Germinal center (tissue), 1 donor: ENCODE results near the gene COL9A3.

Source experiments
- DNase-seq: peaks from one replicate; pipeline ENCODE4 v3.0.0; 2012; ENCODE audit warnings: mixed read lengths, low spot score

Gene COL9A3

DNA sequence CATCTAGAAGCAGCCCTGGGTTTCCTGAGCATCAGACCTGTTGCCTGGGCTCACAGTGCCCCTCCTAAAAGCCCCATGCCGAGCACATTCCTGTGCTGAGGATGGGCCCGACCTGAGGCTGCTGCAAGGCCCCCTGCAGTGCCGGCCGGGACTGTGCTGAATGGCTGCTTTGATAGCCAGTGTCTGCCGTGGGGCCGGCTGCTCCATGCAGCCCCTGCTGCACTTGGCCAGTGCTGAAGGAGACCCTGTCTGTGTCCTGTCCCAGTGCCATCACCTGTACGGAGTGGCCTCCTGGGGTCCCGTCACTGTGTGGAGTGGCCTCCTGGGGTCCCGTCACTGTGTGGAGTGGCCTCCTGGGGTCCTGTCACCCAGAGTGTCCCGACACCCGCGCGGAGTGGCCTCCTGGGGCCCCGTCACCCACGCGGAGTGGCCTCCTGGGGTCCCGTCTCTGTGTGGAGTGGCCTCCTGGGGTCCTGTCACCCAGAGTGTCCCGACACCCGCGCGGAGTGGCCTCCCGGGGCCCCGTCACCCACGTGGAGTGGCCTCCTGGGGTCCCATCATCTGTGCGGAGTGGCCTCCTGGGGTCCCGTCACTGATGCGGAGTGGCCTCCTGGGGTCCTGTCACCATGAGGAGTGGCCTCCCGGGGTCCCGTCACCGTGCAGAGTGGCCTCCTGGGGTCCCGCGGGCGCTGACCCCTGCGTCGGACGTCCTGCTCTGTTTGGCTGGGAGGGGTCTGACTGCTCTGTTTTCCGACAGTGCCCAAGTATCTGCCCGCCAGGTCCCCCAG is 7.0 kb downstream of the COL9A3 start:
- no peak for DNase-seq

DNA sequence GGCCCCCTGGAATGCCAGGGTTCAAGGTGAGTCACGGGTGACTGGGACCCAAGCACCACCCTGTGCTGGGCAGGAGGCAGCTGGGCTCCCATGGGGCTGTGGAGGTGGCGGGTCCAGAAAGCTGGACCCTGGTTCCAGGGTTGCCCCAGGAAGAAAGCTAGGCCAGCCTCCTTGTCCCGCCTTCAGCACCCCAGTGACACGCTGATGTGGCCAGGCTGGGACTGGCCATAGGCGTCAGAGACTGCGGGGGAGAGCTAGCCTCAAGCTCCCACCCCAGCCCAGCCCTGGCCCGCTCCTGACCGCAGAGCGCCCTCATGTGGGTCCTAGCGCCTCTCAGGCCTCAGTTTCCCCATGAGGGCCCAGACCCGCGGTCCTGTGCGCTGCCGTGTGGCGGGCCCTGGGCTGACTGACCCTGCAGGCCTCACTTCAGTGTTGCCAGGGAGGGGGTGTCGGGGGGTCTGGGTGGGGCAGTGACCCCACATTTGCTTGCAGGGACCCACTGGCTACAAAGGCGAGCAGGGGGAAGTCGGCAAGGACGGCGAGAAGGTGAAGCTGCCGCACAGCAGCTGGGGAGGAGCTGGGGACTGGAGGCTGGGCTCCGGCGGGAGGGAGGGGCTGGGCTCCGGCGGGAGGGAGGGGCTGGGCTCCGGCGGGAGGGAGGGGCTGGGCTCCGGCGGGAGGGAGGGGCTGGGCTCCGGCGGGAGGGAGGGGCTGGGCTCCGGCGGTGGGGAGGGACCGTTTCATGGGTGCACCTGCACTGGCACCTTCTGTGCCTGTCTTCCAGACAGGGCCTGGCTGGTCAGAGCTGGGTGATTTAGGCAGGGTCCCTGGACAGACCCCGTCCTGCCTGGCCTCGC is 7.9 kb downstream of the COL9A3 start:
- DNase-seq, result peak; percentile 77

DNA sequence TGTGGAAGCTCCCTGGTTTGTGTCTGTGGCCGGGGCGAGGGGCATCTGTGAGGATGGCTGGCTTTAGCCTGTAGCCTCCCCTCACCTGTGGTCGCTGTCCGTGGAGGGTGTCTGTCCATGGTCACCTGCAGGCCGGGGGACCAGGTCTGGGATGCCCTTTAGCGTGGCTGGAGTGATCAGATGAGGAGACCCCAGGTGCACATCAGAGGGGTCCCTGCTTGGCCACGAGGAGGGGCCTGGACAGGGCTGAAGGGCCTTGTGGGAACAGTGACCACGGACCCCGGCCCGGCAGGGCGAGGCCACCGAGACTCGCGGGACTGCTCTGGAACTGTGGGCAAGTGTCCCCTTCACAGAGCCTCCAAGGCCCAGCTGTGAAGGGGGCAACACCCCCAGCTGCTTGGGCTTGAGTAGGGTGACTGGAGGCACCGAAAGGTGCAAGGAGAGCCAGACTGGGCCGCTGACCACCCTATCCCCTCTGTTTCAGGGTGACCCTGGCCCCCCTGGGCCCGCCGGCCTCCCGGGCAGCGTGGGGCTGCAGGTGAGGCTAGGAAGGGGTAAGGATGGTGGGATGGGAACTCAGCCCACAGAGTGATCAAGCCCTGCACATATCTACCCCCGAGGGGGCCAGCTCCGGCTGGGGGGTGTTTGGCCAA is 8.6 kb downstream of the COL9A3 start:
- DNase-seq, result no peak

DNA sequence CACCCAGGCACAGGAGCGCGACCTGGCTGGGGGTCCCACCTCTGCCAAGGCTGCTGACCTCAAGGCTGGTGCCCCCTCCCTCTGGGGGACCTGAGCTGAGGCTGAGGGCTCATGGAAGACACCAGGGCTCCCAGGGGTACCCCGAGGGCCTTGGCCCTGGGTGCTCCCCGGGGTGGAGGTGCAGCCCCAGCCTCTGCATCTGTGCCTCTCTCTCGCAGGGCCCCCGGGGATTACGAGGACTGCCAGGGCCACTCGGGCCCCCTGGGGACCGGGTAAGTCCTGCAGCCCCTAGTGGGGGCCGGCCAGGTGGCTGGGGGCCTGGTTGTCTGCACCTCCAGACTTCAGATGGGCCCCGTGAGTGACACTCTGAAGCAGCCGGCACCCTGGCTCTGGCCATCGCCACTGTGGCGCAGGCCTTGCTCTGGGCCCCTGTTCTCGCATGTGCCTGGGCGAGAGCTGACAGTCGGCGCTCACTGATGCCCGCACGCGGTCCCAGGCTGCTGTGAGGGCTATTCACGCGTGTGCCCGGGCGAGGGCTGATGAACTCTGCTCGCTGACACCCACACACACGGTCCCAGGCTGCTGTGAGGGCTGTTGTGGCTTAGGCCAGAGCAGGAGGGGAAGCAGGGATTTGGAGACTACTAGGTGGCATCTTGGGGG is 9.3 kb downstream of the COL9A3 start:
- DNase-seq, result peak; percentile 47

DNA sequence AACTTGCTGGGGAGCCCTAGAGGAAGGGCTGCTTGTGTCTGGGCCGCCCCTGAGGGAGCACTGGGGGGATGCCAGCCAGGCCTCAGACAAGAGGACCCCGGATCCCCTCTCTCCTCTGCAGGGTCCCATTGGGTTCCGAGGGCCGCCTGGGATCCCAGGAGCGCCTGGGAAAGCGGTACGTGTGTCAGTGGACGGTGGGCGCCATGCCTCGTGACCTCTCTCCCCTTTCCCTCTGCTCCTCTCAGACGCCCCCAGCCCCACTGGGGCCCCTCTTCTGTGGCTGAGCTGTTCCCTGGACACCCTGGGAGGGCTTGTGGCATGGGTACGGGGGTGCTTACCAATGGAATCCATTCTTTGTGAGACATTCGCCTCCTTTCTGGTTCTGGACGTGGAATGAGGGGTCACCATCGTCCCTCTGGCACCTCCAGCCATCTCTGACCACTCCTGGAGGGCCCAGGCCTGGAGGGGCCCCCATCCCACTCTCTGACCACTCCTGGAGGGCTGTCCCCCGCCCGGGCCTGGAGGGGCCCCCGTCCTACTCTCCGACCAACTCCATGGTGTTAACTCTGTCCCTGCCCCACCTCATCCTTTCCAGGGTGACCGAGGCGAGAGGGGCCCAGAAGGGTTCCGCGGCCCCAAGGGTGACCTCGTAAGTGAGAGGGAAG is 9.9 kb downstream of the COL9A3 start:
- no peak for DNase-seq

DNA sequence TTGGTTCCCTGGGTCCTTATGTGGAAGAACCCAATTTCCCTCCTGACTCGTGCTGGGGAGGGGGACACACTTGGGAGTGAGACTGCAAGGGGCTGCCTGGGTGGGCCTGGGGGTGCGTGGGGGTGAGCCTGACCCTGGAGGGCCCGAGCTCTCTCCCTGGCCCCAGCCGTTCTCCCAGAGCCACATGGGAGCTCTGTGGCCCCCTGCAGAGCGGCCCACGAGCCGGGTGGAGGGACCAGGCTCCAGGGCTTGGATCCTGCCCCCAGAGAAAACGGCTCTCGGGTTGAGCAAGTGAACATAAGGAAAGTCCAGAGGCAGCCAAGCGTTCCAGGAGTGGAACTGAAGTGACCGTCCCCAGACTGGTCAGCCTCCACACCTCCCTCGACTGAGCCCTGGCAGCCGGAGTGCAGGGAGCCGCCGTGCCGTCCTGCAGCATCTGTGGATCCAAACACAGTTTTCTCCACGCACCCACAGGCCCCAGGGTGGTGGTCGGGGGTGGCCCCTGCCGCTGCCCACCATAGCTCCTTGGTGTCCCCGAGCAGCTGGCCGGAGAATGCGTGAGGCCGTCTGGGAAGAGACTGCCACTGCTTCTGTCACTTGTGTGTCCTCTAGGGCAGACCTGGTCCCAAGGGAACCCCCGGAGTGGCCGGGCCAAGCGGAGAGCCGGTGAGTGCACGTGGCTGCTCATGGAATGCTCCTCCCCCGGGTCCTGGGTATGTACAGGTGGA is 10.6 kb downstream of the COL9A3 start:
- DNase-seq, result no peak

DNA sequence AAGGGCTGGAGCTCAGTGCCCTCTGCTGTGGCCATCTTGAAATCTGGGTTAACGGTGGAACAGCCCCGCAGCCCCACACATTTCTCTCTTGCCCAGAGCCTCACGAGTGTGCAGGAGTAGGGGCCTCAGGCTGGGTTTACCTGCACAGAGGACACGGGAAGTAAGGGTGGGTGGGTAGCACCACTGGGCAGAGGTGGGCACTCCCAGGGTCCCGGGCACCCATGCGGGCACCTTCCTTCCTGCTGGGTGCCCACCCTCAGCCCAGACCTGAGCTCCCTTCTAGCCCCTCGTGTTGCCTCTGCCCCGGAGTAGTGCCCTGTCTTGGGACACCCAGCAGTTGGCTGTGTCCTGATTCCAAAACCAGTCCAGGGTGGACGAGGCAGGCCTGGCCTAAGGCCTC is 11.2 kb downstream of the COL9A3 start:
- DNase-seq, result no peak

DNA sequence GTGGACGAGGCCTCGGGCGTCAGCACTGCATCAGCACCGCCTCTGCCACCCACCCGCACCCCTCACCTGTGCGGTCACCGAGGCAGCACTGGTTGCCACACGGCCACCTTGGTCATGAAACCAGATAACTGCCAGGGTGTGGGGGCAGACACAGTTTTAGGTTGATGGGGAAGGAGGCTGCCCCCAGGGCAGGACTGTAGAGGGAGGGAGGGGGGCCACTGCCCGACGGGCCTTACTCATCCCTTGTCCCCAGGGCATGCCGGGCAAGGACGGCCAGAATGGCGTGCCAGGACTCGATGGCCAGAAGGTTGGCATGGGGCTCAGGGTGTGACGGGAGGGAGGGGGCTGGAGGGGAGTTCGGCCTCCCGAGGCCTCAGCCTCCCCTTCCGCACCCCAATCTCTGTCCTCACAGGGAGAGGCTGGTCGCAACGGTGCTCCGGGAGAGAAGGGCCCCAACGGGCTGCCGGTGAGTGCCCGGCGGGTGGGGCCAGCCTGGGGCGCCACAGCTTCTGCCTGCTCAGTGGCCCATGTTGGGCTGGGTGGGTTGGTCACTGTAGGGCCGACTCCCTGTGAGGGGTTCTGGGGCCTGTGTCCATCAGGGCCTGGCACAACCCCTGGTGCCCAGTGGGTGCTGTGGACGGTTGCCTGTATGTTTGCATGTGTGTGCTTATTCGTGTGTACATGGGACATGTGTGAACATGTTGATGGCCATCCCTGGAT is 11.8 kb downstream of the COL9A3 start:
- no peak for DNase-seq

DNA sequence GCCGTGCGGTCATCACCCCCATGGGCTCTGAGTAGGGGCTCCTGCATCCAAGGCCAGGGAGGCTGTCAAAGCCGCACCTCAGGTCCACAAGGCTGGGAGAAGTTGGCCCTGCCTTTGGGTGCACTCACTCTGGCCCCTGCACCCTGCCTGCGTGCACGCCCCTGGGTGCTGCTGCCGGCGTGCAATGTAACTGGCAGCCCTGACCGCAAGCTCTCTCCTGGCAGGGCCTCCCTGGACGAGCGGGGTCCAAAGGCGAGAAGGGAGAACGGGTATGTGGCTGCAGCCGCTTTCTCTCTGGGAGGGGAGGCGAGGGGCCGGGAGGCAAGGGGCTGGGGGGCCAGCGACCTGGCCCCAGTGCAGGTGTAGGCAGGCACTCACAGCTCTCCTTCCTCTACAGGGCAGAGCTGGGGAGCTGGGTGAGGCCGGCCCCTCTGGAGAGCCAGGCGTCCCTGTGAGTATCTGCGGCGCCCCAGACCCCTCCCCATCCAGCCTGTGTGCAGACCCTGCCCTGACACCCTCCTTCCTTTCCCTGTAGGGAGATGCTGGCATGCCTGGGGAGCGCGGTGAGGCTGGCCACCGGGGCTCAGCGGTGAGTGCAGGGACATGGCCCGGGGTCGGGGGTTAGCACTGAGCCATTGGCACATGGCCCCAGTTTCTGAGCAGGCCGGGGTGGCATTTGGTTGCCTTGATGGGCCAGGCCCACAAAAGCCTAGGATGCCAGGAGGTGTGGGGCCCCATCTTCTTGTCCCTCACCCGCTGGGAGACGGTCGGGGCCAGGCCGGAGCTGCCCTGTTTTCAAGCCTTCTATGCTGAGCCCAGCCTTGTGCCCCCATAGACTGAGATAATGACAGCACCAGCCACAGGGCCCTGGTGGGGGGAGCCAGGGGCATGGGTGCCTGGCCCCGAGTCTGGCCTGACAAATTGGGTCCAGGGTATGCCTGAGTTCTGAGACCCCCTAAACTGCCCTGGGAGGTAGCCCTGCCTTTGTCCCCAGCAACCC is 12.7 kb downstream of the COL9A3 start:
- DNase-seq, result no peak

DNA sequence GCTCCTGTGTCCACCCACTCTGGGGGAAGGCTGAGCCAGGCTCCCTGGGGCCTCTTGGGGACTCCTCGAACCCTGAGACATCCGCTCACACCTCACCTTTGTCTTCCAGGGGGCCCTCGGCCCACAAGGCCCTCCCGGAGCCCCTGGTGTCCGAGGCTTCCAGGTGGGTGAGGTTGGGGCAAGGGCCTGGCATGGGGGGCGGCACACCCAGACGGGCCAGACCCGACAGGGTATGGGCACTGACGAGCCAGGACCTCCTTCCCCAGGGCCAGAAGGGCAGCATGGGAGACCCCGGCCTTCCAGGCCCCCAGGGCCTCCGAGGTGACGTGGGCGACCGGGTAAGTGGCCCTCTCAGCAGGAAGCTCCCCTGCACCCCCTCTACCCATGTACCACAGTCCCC is 13.4 kb downstream of the COL9A3 start:
- DNase-seq, result no peak

DNA sequence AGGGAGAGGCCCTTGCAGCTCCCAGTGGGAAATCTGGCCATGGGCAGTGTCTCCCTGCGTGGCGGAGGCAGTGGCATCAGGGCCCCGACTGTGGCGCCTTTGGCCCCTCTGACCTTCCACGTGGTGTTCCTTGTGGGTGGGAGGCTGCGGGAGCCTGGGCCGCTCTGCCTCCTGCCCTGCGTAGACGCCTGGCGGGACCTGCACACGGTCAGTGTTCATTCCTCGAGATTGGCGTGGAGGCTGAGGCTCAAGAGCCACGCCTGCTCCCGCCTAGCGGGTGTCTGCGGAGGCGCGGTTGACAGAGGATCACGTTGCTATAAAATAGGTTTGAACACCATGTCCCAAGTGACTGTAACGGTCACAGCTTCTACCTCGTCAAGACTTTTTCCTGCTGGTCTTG is 14.0 kb downstream of the COL9A3 start:
- no peak for DNase-seq

DNA sequence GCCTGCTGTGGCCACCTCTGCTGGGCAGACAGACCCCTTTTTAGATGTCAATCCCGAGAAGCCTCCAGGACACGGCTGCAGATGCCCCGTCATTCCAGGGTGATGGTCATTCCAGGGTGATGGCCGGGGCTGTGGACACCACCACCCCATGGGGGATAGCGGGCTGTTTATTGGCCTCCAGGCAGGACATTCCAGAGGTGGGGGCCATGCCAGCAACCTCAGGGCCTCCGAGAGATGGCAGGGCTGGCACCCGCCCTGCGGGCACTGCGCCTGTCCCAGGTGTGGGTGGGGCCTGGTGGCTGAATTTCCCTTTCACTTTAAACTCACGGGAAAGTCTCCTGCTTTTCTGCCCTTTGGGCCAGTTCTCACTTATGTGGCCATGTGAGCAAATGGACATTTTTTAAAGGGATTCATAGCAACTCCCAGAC is 14.5 kb downstream of the COL9A3 start:
- DNase-seq, result no peak

DNA sequence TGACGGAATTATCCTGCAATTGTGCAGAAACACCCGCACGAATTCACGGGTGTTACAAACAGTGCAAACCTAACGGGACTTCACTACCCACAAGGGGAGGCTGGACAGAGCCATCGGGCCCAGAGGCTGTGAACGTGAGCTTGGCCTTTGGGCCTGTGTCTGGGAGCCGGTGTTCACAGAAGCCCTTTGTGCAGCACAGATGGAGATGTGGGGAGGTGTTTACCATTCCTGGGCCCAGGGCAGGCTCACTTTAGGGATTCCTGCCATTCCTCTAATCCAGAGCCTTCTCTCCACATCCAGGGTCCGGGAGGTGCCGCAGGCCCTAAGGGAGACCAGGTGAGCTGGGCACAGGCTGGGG is 15.0 kb downstream of the COL9A3 start:
- DNase-seq, result no peak

DNA sequence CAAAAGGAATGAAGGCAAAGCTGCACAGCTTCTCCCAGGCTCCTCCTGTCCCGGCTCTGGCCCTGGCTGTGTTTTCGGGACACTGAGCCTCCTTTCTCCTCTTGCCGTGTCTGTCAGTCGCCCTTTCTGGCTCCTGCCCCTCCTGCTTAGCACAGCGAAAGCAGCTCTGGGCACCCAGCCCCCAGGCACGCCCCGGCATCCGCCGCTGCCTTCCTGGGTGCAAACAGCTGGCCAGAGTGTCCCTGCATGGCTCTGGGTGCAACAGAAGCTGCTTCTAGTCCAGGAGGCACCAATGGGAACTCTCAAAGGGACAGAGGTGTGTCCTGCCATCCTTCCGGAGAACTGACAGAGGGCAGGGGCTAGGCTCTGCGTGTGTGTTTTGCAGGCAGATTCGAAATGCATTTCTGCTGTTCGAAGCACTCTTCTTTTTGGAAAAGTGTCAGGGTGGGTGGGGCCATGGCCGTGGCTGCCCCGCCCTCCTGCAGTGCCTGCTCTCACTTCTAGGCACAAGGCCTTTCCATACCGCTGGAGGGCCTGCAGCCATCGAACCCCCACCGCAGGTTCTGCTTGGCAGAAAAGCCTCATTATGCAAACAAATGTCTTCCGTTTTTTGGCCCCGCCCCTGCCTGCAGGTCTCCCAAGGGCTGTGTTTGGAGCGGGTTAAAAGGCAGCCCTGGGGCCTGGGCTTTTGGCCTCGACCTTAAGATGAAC is 15.5 kb downstream of the COL9A3 start:
- peak; percentile 84 for DNase-seq

DNA sequence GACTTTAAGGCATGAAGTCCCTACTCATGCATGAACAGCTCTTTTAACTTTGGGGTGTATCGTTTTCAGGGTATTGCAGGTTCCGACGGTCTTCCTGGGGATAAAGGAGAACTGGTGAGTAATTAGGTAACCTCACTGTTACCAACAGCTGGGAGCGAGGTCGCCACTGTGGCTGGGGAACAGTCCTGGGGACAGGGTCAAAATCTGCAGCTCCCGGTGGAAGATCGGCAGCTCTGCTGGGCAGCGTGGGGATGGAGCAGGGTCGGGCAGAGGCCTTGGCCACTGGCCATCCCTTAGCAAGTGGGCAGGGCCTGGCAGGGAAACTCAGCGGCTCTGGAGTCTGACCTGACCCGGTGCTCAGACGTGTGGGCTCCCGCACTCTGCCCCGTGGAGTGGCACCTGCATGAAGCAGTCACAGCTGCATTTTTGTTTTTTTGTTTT is 16.1 kb downstream of the COL9A3 start:
- DNase-seq, result no peak

DNA sequence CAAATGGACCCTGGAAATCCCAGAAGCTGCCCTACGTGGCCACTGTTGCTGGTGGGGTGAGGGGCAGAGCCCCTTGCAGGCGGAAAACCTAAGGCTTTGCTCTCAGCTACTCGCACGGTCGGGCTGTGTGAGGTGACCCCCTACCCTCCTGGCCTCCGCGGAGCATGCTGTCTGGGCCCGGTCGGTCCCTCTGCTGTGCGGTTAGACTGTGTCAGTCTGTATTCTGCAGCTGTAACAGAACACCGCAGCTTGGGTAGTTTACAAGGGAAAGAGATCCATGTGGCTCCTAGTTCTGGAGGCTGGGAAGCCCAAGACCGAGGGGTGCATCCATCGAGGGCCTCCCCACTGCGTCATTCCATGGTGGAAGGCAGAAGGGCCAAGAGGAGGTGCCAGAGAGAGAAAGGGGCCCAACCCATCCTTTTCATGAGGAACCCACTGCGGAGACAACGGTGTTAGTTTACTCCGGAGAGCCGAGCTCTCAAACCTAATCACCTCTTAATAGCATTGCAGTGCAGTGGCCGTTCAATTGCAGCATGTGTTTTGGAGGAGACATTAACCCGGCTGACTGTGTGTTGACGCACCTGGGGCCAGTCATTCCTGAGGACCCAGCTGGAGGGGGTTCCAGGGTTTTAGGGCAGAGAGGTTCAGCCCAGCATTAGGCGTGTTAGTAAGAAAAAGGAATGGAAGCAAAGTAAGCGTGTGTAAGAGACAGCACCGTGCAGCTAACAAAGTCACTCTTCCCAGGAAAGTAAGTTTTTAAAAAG is 18.3 kb downstream of the COL9A3 start:
- DNase-seq, result no peak
